Measurements from ENCODE around the gene NEUROG1.
A peak's percentile ranks its signal among the peaks of the same experiment; 100 is the strongest.
"Not testable (repeated sequence)": the region's sequence is repeated elsewhere in the genome, so short reads cannot be mapped to it uniquely, and the experiment has no call there.

The NEUROG1 gene

GRCh38 chr5:135538261-135538660 lies 2.5 kb upstream of the NEUROG1 start:
- WGBS, 2 experiments: 85 to 93% methylated on average over 5 of the region's 5 CpGs
- peaks cover 30% of the 10 kb centered on the region for H3K4me1 ChIP-seq (ENCODE audit: control insufficient read depth, insufficient read depth, low read length)
- H3K27ac ChIP-seq (ENCODE audit: insufficient read depth, low read depth, low read length, poor library complexity, severe bottlenecking): no peak overlapping the region
- peaks cover 100% of the 10 kb centered on the region for H3K27me3 ChIP-seq (ENCODE audit: control insufficient read depth, insufficient read depth, low read length, poor library complexity, severe bottlenecking)
- H3K36me3 ChIP-seq (ENCODE audit: control insufficient read depth, insufficient read depth, low read length): no peaks in the 10 kb centered on the region
- H3K9me3 ChIP-seq (ENCODE audit: control insufficient read depth, low read length): no peaks in the 10 kb centered on the region
- H3K4me3 ChIP-seq (ENCODE audit: insufficient read depth, low read depth, low read length): no peak overlapping the region

GRCh38 chr5:135537745-135538144 lies 2.0 kb upstream of the NEUROG1 start:
- peaks cover 100% of the 10 kb centered on the region for H3K27me3 ChIP-seq (ENCODE audit: control insufficient read depth, insufficient read depth, low read length, poor library complexity, severe bottlenecking)
- H3K27ac ChIP-seq (ENCODE audit: insufficient read depth, low read depth, low read length, poor library complexity, severe bottlenecking): no peak overlapping the region
- H3K4me3 ChIP-seq (ENCODE audit: insufficient read depth, low read depth, low read length): no peak overlapping the region
- H3K9me3 ChIP-seq (ENCODE audit: control insufficient read depth, low read length): no peaks in the 10 kb centered on the region
- 77 to 81% methylated on average over 2 of the region's 2 CpGs for WGBS, 2 experiments
- H3K36me3 ChIP-seq (ENCODE audit: control insufficient read depth, insufficient read depth, low read length): no peaks in the 10 kb centered on the region
- peaks cover 29% of the 10 kb centered on the region for H3K4me1 ChIP-seq (ENCODE audit: control insufficient read depth, insufficient read depth, low read length)

DNA sequence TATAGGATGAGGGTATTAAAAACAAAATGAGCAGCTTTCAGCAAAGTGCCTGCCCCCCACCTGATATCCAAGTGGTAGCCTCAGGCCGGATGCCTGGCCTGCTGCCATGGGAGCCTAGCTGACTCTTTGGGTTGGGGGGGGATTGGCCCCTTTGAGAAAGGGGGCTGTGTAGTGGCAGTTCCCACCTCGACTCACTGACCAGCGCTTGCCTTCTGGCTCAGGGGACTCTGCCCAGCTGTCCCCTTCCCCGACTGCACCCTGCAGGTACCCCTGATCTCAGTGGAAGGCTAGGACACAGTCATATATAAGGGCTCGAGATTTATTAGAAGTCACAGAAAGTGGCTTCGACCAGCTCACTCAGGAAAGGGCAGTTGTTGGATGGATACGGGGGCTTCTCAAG lies 1.5 kb upstream of the NEUROG1 start:
- Histone ChIP-seq H3K4me3 (ENCODE audit: insufficient read depth, low read depth, low read length) (no peak overlapping the region), H3K9me3 (ENCODE audit: control insufficient read depth, low read length) (no peaks in the 10 kb centered on the region), H3K27ac (ENCODE audit: insufficient read depth, low read depth, low read length, poor library complexity, severe bottlenecking) (no peak overlapping the region), H3K4me1 (ENCODE audit: control insufficient read depth, insufficient read depth, low read length) (peaks cover 24% of the 10 kb centered on the region), H3K36me3 (ENCODE audit: control insufficient read depth, insufficient read depth, low read length) (no peaks in the 10 kb centered on the region), H3K27me3 (ENCODE audit: control insufficient read depth, insufficient read depth, low read length, poor library complexity, severe bottlenecking) (peaks cover 100% of the 10 kb centered on the region)
- 67 to 72% methylated on average over 7 of the region's 7 CpGs for WGBS, 2 experiments

DNA sequence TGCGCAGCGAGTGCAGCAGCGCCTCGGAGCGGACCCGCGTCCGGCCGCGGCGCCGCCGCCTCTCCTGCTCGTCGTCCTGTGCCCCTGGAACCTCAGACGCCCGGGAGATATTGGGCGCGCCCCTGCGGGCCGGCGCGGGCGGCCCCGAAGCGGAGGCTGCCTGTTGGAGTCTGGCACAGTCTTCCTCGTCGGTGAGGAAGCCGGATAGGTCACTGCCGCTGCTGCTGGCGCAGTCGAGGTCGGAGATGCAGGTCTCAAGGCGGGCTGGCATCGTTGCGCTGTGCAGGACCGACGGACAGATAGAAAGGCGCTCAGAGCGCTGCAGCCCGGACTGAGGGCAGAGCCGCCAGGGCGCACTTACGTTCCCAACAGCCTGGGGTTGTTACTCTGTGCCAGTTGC lies 344 bp downstream of the NEUROG1 start:
- Histone ChIP-seq H3K4me1 (ENCODE audit: control insufficient read depth, insufficient read depth, low read length) (peaks cover 22% of the 10 kb centered on the region), H3K36me3 (ENCODE audit: control insufficient read depth, insufficient read depth, low read length) (no peaks in the 10 kb centered on the region), H3K4me3 (ENCODE audit: insufficient read depth, low read depth, low read length) (peak overlapping the region; percentile 3), H3K27ac (ENCODE audit: insufficient read depth, low read depth, low read length, poor library complexity, severe bottlenecking) (no peak overlapping the region), H3K27me3 (ENCODE audit: control insufficient read depth, insufficient read depth, low read length, poor library complexity, severe bottlenecking) (peaks cover 100% of the 10 kb centered on the region), H3K9me3 (ENCODE audit: control insufficient read depth, low read length) (no peaks in the 10 kb centered on the region)
- WGBS, 2 experiments: 2% methylated on average over 44 of the region's 44 CpGs

- Histone ChIP-seq H3K27ac (ENCODE audit: insufficient read depth, low read depth, low read length, poor library complexity, severe bottlenecking) (no peak overlapping the region), H3K36me3 (ENCODE audit: control insufficient read depth, insufficient read depth, low read length) (no peaks in the 10 kb centered on the region), H3K4me1 (ENCODE audit: control insufficient read depth, insufficient read depth, low read length) (peaks cover 22% of the 10 kb centered on the region), H3K9me3 (ENCODE audit: control insufficient read depth, low read length) (no peaks in the 10 kb centered on the region), H3K27me3 (ENCODE audit: control insufficient read depth, insufficient read depth, low read length, poor library complexity, severe bottlenecking) (peaks cover 100% of the 10 kb centered on the region), H3K4me3 (ENCODE audit: insufficient read depth, low read depth, low read length) (peak overlapping the region; percentile 4)
- WGBS, 2 experiments: 1% methylated on average over 61 of the region's 61 CpGs
Observed at GRCh38 chr5:135534609-135535419, 950 bp downstream of the NEUROG1 start.

DNA sequence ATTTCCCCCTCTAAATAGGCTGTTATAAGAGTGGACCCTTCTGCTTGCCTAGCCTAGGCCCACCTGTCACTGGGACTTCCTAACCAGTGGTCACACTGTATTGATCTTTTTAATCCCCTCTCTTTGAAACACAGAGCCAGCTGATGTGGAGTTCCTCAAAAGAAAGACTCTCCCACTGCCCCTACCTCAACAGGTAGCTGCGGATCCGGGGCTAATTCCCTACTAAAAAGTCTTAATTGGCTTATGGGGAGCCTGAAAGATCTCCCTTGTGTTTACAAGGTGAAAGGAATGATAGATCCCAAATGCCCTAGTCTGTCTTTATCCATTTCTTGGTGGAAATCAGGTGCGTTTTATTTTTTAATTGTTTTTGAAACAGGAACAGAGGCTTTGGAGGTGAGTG lies 2.0 kb downstream of the NEUROG1 start:
- Histone ChIP-seq H3K27ac (ENCODE audit: insufficient read depth, low read depth, low read length, poor library complexity, severe bottlenecking) (no peak overlapping the region), H3K4me1 (ENCODE audit: control insufficient read depth, insufficient read depth, low read length) (peaks cover 22% of the 10 kb centered on the region), H3K9me3 (ENCODE audit: control insufficient read depth, low read length) (no peaks in the 10 kb centered on the region), H3K27me3 (ENCODE audit: control insufficient read depth, insufficient read depth, low read length, poor library complexity, severe bottlenecking) (peaks cover 100% of the 10 kb centered on the region), H3K36me3 (ENCODE audit: control insufficient read depth, insufficient read depth, low read length) (no peaks in the 10 kb centered on the region), H3K4me3 (ENCODE audit: insufficient read depth, low read depth, low read length) (no peak overlapping the region)
- WGBS, 2 experiments: 4 to 19% methylated on average over 3 of the region's 3 CpGs

DNA sequence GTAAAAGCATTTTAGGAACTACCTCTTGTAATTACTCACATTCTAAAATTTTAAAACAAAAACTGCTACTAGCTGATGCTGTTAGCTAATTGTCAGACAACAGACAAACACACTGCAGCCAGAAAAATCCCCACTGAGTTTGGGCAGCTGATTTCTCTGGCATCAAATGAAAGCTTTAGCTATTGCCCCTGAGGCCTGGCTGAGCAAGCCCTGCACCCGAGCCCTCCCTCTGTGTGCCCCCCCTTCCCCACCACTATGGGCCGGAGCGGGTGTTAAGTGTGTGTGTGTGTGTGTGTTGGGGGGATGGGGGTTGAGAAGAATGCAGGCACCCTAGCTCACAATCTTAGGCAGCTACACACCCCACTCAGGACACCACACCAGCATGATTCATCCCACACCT lies 2.4 kb downstream of the NEUROG1 start:
- H3K27ac ChIP-seq (ENCODE audit: insufficient read depth, low read depth, low read length, poor library complexity, severe bottlenecking): no peak overlapping the region
- no peaks in the 10 kb centered on the region for H3K9me3 ChIP-seq (ENCODE audit: control insufficient read depth, low read length)
- no peaks in the 10 kb centered on the region for H3K36me3 ChIP-seq (ENCODE audit: control insufficient read depth, insufficient read depth, low read length)
- H3K4me3 ChIP-seq (ENCODE audit: insufficient read depth, low read depth, low read length): no peak overlapping the region
- WGBS, 2 experiments: 17% methylated on average over 1 of the region's 3 CpGs; no CpG with 5 or more reads in 1 of the 2 experiments
- peaks cover 100% of the 10 kb centered on the region for H3K27me3 ChIP-seq (ENCODE audit: control insufficient read depth, insufficient read depth, low read length, poor library complexity, severe bottlenecking)
- peaks cover 22% of the 10 kb centered on the region for H3K4me1 ChIP-seq (ENCODE audit: control insufficient read depth, insufficient read depth, low read length)

DNA sequence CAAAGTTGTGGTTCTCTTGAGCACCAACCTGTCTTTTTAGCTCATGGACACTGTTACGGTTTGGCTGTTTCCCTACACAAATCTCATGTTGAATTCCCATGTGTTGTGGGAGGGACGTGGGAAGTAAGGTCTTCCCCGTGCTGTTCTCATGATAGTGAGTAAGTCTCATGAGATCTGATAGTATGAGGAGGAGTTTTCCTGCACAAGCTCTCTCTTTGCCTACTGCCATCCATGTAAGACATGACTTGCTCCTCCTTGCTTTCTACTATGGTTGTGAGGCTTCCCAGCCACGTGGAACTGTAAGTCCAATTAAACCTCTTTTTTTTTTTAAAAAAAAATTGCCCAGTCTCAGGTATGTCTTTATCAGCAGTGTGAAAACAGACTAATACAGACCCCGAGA lies 6.2 kb downstream of the NEUROG1 start:
- not testable (repeated sequence) for H3K9me3 ChIP-seq (ENCODE audit: control insufficient read depth, low read length); H3K27ac ChIP-seq (ENCODE audit: insufficient read depth, low read depth, low read length, poor library complexity, severe bottlenecking); H3K36me3 ChIP-seq (ENCODE audit: control insufficient read depth, insufficient read depth, low read length); H3K4me3 ChIP-seq (ENCODE audit: insufficient read depth, low read depth, low read length)
- 66 to 80% methylated on average over 5 of the region's 5 CpGs for WGBS, 2 experiments
- peaks cover 100% of the 10 kb centered on the region for H3K27me3 ChIP-seq (ENCODE audit: control insufficient read depth, insufficient read depth, low read length, poor library complexity, severe bottlenecking)
- H3K4me1 ChIP-seq (ENCODE audit: control insufficient read depth, insufficient read depth, low read length): peaks cover 17% of the 10 kb centered on the region

DNA sequence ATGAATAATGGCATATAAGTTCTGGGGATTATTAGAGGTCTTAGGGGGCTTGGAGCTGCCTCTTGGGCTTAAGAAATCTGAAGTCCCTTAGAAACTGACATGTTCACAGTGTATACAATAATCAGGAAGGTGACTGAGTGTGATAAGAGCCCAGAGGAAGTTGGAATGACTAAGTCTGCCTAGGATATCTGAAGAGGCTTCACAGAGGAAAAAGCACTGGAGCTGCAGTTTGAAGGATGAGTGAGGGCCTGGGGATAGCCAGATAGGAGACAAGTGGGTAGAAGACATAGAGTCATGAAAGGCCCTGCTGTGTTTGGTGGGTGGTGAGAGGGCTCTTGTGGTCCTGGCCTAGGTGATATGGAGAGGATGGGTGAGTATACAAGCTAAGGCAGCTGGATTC lies 8.8 kb downstream of the NEUROG1 start:
- no peaks in the 10 kb centered on the region for H3K36me3 ChIP-seq (ENCODE audit: control insufficient read depth, insufficient read depth, low read length)
- H3K27ac ChIP-seq (ENCODE audit: insufficient read depth, low read depth, low read length, poor library complexity, severe bottlenecking): no peak overlapping the region
- peaks cover 79% of the 10 kb centered on the region for H3K27me3 ChIP-seq (ENCODE audit: control insufficient read depth, insufficient read depth, low read length, poor library complexity, severe bottlenecking)
- H3K4me3 ChIP-seq (ENCODE audit: insufficient read depth, low read depth, low read length): no peak overlapping the region
- no peaks in the 10 kb centered on the region for H3K9me3 ChIP-seq (ENCODE audit: control insufficient read depth, low read length)
- no peaks in the 10 kb centered on the region for H3K4me1 ChIP-seq (ENCODE audit: control insufficient read depth, insufficient read depth, low read length)

DNA sequence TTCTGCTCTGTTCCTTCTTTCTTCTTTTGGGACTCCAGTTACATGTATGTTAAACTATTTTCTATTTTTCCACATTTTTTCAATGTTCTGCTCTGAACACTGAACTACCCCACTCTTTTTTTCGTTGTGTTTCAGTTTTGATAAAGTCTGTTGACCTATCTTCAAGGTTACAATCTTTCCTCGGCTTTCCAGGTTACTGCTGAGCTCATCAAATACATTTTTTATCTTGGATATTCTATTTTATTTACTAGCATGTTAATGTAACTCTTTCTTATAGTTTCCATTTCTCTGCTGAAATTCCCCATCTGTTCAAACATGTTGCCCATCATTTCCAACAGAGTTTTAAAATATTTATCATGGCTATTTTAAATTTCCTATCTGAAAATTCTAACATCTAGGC lies 13.8 kb downstream of the NEUROG1 start:
- WGBS, 2 experiments: 75 to 86% methylated on average over 1 to 2 of the region's 2 CpGs
- H3K4me3 ChIP-seq (ENCODE audit: insufficient read depth, low read depth, low read length): no peak overlapping the region
- H3K27me3 ChIP-seq (ENCODE audit: control insufficient read depth, insufficient read depth, low read length, poor library complexity, severe bottlenecking): peaks cover 30% of the 10 kb centered on the region
- H3K4me1 ChIP-seq (ENCODE audit: control insufficient read depth, insufficient read depth, low read length): no peaks in the 10 kb centered on the region
- no peaks in the 10 kb centered on the region for H3K9me3 ChIP-seq (ENCODE audit: control insufficient read depth, low read length)
- H3K36me3 ChIP-seq (ENCODE audit: control insufficient read depth, insufficient read depth, low read length): no peaks in the 10 kb centered on the region
- H3K27ac ChIP-seq (ENCODE audit: insufficient read depth, low read depth, low read length, poor library complexity, severe bottlenecking): no peak overlapping the region

Measured in ectodermal cell (in vitro differentiated cells).